Fibroblast of skin of right biceps (primary cell): ENCODE measurements around the gene UBE2J2.

Experiments
- DNase-seq: peaks from one replicate; pipeline ENCODE4 v3.0.0-alpha.2; 2013

The UBE2J2 gene

DNA sequence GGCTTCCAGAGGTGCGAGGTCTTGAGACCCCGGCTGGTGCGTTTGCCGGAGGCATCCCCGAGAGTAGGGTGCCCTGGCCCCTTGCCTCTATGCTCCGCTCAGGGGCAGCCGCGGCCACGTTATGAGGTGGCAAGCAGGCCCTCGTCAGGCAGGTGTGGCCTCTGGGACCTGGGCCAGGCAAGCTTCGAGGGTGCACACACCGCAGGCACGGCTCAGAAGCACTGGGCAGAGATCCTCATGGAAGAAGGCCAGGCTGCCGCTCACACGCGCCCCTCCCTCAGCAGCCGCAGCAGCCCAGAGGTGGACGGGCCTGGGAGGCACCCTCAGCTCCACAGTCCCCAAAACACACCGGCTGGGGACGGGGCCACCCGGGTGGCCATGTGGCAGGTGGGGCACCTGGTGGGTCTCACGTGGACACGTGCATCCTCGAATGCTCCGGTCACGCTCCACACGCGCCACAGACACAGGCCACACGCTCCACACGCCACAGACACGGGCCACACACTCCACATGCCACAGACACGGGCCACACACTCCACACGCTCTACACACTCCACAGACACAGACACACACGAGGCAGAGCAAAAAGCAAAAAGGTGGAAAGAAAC lies 48.3 kb downstream of the UBE2J2 start:
- no peak for DNase-seq

DNA sequence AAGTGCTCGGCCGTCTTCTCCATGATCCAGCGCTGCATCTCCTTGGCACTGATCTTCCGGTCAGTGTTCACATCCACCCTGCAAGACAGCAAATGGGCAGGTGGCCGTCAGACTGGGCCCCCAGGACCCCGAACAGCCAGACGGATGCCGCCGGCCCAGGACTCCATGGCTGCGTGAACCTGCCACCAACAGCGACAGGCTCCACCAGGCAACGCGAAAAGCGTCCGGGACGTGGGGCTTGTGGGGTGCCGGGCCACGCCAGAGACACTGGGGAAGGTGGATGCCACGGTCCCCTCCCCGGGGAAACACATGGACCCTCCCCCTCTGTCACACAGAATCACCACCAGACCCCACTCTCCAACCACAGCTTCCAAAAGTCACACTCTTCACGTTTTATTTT lies 49.8 kb downstream of the UBE2J2 start:
- DNase-seq = no peak

DNA sequence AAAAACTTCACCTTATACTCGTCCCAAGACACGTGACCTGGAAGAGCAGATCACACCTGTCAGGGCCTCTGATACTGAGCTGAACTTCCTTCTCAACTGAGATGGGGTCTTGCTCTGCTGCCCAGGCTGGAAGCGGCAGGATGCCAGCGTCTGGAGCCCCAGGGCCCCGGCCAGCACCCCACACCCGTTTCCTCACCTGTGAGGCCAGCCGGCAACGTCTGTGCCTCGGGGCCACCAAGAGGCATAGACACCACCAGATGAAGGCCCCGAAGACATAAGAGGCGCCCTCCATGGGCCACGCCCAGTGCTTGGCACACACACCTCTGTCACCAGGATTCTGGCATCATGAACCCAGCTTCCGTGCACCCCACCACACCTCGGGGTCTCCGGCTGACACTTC lies 50.3 kb downstream of the UBE2J2 start:
- no peak for DNase-seq

DNA sequence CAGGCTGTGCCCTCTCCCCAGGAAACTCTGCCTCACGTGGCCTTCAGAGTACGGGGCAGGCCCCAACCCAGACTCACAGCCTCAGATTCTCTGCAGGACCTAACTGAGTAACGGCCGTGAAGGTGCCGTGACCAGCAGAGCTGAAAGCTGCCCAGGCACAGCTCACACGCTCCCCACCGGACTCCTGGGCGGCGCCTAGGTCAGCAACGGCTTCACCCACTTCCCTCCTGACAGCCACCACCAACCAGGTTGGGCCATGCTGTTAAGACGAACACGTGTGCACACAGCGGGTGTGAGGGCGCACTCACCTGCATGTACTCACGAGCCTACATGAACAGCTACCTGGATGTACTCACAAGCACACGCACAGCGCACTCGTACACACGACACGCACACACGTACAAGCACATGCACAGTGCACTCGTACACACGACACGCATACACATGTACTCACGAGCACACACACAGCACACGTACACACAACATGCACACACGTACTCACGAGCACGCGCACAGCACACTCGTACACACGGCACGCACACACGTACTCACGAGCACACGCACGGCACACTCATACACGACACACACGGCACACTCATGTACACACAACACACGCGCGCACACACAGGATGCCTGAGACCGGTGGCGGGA lies 51.0 kb downstream of the UBE2J2 start:
- DNase-seq = no peak

DNA sequence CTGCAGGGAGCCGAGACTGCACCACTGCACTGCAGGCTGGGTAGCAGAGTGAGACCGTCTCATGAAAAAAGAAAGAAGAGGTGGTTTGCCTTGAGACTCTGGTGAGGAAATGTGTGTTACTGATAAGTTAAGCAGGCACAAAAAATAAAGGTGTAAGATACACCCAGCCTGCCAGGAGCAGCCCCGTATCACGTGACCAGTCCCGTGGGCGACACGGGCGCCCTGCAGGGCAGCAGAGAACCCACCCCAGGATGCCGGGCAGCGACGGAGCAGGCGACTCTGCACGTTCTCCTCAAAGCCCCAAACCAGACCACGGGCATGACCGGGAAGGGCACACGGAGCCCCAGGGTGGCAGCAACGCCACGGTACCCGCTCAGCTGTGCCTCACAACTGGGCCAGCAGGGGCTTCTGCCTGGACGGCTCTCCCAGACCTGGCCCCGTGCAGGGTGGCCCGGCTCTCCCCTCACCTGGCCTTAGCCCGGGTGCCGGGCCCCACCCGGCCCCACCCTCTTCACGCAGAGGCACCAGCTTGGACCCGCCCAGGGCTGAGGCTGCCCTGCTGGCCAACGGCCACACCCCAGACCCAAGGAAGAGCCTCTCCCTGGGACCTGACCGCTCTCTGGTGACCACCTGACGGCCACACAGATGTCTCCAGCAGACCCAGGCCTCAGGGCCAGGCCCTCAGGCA lies 51.6 kb downstream of the UBE2J2 start:
- DNase-seq = no peak

DNA sequence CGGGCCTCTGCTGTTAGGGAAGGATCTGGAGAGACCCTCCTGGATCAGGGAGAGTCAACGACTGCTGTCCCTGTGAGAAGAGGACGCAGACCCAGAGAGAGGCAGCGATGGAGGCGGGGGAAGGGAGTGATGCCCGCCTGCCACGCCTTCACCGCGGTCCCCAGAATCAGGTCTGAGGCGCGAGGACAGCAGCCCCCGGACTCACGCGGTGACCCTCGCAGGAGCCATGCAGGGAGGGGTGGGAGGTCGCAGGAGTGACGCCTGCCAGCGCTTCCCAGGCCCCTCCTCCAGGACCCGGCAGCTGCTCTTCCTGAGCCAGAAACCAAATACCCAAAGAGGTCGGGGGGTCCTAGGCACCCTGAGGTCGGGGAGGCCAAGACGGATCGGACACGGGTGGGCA lies 53.5 kb downstream of the UBE2J2 start:
- no peak for DNase-seq

DNA sequence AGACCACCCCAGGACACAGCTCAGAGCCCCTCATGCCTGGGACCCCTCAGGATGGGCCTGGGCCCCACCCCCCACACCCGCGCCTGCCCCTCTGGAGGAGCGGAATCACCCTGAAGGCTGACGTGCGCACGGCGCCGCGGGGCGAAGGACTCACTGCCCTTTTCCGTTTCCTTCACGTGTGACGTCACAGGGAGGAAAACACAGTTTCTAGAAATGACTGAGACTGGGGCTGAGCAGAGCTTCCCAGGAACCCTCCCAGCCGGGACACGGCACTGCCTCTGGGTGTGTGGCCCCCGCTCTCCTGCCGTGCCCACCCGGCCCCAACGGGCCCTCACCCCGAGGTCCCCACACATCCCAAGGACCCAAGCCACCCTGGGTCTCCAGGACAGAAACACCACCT lies 54.3 kb downstream of the UBE2J2 start:
- no peak for DNase-seq

DNA sequence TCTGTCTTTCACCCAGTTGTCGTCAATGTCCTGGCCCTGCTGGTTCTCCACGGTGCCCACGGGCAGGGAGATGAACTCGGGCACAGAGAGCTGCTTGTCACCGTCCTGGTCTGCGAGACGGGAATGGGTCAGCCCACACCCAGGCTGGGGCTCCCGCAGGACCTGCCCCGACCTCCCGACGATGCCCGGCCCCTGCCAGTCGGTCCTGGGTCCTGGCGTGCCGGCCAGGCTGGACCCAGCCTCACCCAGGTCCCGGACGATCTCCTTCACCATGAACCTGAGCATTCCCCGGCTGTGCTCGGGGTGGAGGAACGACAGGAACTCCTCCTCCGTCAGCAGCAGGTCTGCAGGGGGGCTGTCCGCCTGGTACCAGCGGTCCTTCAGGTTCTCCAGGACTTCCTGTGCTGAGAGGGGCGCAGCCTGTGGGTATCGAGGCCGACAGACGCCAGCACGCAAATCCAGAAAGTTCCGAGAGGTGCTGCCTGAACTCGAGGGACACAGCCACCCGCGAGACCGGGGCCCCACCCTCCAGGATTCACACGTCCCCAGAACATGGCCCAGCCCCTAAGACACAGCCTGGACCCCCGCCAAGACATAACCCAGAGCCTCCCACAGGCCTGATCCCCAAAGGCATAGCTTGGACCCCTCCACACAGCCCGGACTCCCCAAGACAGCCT lies 55.0 kb downstream of the UBE2J2 start:
- DNase-seq = no peak

DNA sequence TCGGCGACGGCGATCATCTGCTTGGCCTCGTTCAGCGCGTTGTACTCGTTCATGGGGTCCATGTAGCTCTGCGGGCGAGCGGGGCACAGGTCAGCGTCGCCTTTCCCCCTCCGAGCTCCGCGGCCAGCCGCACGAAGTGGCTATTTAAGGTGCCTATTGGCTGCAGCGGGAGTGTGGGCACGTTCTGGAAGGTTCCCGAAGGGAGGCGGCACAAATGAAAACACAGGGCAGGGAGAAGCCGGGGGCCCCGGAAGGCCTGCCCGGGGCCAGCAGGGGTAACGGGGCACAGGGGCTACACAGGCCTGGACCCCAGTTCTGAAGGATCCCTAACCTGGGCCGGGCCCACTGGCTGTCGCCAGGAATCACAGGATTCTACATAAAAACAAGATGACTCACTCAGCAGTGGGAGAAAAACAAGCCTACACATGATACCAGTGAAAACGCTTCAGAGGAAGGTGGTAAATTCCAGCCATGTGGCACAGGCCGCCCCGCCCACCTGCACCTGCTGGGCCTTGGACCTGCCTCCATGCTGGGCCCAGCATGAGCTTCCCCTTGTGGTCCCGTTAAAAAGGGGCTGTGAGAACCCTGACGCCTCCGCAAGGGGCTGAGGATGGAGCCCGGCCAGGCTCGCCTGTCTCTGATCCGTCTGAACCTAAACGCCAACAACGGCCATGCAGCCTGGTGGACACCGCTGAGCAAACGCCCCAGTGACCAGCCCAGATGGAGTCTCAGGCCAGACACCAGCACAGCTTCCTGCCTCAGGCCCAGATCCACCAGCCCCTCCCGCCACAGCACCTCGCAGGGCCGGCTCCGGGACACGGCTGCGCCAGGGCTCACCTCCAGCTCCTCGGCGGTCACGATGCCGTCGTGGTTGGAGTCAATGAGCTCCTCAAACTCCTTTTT lies 55.8 kb downstream of the UBE2J2 start:
- DNase-seq = no peak

DNA sequence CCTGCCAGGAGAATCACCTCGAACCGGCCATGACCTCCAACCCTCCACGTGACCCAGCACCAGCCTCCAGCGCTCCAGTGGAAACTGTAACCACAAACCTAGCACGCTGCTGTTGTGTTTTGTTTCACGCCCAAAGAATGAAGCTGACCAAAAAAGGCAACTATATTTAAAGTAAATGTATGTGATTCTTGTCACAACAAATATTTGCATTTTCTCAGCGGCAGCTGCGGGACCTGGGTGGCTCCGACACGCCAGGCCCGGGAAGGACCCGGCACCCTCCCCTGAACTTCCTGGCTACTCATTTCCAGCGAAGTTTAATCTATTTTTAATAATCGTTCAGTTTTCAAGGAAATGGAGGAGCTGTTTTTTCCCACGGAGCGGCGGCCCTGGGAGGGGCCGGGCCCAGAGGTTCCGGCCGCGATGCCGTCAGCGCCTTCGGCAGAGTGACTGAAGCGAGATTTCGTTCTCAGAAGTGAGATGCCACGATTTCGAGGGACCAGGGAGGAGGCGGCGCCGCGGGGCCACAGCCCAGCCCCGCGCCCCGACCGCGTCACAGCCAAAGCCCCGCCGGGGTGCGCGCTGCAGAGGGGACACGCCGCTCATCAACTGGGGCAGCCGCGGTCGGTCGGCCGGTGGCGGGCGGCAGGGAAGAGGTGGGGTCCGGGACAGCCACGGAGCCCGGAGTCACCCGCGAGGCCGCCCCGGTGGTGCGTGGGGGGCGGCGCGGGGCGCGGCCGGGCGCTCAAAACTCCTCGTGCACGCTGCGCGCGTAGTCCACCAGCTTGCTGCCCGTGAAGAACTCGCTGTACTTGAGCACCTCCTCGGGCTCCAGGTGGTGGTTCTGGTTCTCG lies 56.7 kb downstream of the UBE2J2 start:
- no peak for DNase-seq

DNA sequence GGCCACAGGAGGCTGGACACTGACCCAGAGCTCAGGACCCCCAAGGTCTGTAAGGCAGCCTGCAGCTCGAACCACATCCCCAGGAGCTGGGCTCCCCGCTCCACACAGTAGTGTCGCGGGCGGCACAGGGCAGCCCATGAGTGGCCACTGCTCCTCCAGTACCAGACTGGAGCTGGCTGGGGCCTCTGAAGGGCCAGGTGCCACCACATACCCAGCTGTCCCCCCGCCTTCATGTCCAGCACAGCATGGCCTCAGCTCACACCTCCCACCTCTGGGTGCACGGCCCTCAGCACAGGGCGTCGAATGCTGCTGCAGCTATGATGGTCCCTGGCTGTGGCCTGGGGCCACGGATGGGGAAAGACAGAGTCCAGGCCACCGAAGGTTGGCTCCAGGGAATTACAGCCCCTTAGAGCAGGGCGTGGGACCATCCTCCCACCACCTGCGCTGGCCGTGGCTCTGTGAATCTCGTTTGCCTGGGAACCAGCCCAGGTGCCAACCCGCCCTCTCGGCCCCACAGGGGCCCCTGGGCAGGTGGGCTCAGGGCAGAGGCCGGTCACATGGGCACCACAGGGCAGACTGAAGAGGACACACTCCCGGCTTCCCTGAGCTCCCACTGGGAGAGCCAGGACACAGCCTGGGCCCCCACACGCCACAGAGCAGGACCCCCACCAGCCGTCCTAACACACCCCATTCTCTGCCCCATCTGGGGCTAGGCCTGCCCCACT lies 57.6 kb downstream of the UBE2J2 start:
- DNase-seq = no peak

DNA sequence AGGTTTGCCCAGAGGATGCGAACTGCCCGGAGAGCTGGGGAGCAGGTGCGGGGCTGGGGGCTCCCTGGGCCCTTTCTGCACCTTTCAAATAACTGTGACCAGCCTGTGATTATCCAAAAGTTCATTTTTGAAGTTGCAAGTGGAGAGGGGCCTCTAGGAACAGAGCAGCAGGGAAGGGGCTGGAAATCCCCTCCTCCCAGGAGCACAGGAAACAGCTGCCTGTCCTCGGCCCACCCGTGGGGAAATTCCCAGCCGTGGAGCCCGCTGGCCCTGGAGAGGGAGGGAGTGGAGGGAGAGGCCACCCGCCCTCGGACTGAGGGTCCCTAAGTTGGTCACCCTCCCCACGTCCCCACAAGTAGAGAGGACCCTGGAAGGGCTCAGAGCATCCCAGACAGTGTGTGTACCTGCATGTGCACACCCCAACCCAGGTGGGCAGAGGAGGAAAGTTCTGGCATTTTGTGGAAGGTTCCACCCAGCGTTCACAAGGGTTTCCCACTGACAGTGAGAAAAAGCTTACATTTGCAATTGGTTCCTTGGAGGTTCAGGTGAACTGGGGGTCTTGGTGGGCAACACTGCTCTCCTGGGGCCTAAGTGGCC lies 58.5 kb downstream of the UBE2J2 start:
- no peak for DNase-seq

DNA sequence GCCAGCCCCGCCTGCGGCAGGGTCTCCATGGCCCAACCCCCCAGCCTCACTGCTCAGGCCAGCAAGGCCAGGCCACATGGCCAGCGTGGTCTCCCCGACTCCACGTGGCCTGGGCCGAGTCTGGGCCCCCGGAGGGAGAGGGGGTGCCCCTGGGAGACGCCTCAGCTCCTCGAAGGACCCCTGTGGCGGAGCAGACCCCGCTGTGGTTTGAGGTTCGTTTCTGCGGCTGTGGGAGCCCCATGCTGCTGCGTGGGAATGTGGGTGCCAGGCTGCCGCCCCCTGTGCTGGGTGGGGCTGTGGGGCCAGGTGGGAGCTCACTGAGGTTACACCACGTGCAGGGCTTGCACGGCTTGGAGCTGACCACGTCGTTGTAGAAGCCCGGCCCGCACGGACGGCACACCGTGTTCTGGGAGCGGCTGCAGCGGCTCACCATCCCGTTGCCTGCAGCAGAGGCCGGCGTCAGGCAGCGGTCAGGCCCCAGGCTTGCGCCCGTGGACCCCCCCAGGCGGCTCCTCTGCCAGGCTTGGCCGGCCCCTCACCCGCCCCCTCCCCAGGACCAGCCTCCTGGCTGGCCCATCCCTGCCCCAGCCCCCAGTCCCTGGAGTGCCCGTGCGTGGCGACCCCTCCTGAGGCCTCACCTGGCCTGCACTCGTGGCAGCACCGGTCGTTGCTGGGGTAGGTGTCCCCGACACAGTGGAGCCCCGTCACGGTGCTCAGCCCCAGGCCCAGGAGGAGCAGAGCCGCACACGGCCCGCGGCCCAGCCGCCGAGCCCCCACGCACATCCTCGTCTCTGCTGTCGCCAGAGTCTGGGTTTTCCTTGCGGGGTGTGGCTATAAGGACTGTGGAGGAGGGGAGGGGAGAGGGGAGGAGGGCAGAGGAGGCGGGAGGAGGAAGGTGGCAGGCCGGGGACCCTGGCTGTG lies 60.0 kb downstream of the UBE2J2 start, which contains the start of gene TNFRSF4:
TSS of gene TNFRSF4 (minus strand) at position 809 of the 921 bp plus-strand sequence. CDS start at position 783, 26 bp downstream.
- no peak for DNase-seq

DNA sequence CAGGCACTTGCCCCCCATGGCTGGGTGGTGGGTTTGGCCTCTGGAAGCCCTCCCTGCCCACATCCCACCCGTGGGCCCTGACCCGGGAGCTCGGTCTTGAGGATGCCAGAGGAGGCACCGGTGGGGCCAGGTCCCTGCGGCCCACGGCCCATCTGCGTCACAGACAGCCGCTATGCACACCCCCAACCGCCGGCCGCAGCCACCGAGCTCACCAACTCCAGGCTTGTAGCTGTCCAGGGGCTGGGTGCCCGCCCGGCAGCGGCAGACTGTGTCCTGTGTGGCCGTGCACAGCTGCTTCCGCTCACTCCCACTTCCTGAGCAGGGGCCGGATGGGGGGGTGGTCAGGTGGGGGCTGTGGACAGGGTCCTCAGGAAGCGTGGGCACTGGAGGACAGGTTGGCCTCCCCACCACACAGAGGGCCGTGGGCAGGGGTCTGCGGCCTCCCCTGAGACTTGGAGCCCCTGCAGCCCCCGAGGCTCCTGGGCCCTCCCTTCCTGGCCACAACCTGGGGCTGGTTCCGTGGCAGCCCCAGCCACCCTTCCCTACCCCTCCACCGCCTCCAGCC lies 60.8 kb downstream of the UBE2J2 start:
- no peak for DNase-seq

DNA sequence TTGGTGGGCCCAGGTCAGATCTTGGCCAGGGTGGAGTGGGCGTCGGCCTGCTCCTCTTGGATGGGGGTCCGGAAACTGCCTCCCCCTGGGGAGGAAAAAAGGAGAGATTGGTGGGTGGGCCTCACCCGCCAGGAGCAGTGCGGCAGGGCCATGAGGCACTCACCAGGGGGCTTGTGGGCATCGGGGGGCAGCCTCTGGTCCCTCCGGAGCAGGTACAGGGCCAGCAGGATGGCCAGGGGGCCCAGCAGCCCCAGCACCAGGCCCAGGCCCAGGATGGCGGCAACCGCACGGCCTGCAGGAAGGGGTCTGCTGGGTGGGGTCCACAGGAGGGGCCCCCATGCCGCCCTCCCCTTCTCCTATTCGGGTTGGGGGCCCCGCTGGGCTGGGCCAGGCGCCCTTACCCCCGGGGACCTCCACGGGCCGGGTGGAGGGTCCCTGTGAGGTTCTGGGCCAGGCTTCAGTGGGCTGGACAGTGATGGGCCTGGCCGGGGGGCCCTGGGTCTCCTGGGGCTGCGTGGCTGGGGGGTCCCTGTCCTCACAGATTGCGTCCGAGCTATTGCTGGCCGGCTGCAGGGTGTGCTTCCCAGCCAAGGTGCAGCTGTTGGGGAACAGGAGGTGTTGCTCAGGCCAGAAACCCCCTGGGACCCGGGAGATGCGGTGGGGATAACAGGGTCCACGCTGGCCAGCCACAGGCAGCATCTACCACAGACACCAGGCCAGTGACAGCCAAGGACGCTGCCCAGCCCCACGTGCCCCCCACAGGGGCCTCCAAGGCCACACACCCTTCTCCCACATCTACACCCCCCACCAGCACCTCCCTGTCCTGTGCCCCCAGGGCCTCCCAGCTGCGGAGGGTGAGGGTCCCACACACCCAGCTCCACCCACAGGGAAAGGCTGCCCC lies 61.9 kb downstream of the UBE2J2 start:
- no peak for DNase-seq

DNA sequence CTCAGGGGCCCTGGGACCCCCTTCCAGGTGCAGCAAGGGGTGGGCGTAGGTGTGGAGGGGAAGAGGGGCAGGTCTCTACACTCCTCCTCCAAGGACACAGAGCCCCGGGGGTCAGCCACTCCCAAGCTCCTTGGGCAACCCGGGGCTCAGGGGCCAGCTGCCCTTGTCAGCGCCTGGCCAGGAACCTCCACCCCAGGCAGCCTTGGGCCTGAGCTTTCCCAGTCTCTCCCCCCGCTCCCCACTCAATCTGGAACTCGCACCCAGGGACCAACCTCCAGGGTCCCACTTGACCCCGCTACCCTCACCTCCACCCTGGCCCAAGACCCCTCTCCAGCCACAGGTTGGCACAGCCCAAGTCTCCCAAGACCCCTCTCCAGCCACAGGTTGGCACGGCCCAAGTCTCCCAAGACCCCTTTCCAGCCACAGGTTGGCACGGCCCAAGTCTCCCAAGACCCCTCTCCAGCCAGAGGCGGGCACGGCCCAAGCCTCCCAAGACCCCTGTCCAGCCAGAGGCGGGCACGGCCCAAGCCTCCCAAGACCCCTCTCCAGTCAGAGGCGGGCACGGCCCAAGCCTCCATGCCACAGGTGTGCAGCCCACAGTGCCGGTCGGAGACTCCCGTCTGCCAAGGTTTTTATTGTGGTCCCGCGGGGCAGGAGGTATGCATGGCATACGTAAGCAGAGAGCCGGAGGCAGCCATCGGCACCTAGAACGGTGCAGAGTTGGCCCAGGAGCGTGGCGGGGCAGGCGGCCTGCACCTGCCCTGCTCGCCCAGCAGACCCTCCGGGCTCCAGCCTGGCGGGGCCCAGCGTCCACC lies 62.7 kb downstream of the UBE2J2 start:
- DNase-seq = no peak
